Stimulated activated CD4-positive, alpha-beta T cell treated with anti-CD3 and anti-CD28 coated beads, Interleukin-2, amount 100 ng/mL, for 48 hours (primary cell): Measurements from ENCODE around the gene TMEM250.

Experiments
- DNase-seq, 2 donors: peaks; one replicate each; pipeline ENCODE4 v3.0.0-alpha.2; 2020

TMEM250 gene

DNA sequence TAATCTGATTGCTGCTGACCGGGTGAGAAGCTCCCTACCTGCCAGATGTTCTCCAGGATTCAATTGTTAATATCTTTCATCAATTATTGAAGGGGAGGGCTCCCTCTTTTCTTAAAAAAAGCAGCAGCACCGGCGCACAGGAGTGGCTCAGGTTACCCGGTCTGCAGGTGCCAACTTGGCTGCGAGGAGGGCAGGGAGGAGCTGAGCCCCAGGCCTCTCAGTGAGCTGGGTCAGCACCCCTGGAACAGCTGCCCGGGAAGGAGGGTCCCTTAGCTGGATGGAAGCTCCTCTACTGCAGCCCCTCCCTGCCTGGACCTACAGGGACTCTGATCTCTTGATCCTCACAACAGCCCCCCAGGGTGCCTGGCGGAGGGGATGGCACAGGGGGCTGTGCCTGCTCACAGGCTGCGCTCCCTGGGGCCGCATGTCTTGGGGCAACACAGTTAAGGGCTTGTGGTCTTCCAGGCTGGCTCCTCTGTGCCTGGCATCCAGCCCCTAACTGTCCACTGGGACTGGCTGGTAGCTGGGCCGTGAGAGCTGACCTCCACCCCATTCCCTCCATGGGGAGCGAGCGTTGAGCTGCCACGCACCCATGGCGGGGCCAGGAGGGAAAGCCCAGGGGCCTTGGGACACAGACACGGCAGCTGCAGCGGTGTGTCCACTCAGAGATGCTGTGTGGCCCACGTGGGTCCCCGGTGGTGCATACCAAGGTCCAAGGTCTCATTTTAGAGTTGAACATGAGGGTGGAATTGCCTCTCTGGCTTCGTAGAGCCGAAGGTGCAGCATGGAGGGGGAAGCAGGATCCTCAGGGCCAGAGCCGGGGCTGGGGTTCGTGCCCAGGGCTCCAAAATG is 28.6 kb upstream of the TMEM250 start:
- DNase-seq = no peak

DNA sequence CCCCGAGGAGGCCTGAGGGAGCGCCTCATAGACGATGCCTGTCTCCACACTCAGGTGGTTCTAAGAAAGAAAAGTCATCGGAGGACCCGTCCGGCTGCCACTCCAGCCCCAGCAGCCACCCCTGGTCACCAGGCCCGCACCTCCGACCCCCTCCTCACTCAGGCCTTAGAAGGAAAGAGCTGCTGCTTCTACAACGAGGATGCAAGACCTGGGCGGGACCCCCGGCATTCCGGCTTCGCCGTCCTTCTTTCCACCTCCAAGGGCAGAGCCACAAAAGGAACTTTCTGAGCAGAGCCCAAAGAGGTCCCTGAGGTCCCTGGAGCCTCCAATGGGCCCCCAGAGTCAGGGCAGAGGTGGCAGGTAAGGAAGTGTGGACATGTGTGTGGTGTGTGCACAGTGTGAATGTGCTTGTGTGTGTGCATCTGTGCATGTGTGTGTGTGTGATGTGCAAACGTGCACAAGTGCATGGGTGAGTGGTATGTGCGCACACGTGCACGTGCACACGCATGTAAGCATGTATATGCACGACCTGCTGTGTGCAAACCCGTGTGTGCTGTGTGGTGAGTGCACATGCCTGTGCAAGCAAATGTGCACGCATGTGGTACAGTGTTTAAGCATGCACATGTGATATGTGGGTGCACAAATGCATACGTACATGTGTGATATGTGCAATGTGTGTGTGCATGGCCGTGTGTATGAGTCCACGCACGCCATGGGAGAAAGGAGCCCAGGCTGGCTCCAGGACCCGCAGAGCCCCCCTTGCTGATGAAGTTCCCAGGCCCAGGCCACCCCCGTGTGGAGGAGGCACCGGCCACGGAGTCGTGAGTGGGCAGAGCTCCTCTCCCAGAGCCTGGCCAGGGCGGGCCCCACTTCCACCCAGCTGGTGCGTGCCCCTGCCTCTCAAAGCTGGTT is 27.7 kb upstream of the TMEM250 start:
- no peak for DNase-seq

DNA sequence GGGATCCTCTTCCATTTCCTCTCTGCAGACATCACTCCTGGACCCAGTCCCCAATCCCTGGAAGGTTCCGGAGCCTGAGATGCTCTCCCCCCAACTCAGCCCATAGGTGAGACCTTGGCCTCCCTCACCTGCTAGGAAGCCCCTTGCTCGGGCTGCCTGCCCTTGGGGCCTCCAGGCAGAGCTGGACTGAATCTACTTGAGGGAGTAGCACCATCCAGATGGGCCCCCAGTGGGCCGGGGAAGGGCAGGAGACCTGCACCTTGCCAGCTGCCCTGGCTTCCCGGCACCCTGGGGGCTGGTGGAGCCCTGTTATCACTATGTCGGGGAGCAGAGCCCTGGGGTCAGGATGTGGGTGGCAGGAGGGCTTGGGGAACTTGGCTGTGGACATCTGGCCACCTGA is 26.9 kb upstream of the TMEM250 start:
- no peak for DNase-seq

DNA sequence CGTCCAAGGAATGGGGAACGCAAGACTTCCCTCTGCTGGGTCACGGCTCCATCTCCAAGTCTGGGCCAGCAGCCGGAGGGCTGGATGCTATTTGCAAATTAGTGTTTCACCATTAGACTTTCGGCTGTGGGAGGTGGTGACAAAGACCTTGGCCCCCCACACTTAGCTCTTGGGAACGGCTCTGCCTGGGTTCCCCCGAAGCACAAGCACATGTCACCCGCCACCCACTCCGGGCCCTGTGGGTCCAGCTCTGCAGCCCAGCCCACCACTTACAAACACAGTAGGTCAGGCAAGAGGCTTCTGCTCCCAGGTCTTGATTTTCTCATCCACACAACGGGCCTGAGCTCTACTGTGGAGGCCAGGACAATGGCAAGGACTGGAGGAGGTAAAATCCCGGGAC is 25.8 kb upstream of the TMEM250 start:
- DNase-seq = no peak

DNA sequence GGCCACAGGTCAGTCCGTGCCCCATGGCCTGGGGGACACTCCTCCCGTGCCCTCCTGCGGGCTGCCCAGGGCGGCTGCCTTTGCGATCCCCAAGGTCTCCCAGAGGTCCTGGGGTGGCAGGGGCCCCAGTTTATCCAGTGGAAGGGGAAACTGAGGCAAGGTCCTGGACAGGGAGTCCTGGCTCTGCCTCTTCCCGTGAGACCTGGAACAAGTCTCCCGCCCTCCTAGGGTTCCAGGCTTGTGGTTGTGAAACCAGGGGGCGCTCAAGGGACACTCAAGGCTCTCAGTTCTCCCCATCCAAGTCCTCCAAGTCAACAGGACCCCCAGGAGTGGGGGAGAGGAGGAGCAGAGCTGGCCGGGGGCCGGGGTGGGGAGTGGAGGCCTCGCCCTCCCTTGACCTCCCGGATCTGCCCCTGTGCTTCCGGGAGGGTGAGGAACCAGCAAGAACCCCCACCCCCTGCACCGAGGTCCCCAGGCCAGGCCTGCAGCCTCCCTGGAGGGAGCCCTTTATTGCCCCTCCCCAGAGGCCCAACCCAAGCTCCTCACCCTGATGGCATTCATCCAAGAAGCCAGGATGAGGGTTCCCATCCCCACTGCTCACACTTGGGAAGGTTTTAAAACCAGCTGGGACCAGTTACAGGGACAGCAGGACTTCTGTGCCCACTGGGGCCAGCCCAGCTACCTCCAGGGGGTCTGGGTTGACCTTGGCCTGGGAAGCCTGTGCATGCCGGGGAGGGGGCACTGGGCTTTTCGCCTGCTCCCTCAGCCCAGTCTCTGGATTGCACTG is 24.7 kb upstream of the TMEM250 start:
- DNase-seq = no peak

DNA sequence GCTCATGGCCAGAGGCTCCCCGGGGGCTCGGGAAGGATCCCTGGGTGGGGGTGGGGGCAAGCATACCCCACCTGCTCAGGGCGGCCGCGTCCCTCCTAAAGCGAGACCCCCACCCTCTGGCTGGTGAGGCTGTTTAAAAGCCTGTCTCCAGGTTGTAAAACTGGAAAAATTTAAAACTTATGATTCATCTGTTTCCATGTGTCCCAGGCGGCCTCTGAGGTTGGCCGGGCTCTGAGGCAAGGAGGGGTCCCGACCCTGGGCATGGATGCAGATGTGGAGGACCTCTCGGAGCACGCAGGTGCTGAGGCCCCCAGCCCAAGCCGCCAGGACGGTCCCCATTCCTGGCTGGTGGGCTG is 24.2 kb upstream of the TMEM250 start:
- no peak for DNase-seq

DNA sequence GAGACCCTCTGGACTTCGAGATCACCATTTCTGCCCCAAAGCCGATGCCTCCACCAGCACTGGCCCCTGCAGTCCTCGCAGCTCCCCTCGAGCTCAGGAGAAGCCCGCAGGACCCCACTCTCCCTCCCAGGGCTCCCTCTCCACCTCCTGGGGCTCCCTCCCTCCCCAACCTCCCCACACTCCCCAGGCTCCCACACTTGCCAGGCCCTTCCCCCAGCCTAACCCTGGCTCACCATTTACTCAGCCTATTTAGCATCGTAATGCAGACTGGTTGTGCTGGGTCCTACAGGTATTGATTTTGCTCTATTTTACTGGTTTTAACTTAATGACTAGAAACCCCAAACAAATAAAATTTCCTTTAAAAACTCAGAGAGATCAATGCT is 23.7 kb upstream of the TMEM250 start:
- DNase-seq = no peak

DNA sequence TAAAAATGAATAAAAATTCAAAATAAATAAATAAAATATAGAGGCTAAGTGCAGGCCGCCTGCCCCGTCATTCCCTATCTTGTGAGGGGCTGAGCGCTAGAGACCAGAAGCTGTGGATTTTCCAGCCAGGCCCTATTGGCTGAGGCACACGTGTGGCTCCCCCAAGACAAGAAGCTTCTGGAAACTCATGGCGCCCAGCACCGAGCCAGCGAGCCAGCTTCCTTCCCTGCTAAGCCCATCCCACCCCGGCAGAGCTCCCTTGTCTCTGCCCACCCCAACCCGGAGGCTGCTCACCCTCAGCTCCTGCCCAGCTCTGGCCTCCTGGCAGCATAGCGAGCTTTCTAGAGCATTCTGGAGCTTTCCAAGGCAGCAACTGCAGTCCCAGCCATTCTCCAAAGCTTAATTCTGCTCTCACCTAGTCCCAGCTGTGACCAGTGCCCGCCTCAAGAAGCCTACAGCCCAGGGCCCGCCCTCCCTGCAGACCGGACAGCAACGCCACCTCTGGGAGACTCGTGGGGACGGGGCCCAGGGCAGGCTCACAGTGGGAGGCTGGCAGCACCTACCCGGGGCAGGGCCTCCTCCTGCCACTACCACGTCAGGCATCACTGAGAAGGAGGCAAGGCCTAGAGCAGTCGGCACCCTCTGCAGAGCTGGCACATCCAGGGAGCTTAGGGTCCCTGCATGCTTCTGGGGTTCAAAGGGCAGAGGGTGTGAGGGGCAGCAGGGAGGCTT is 23.2 kb upstream of the TMEM250 start:
- DNase-seq = no peak

DNA sequence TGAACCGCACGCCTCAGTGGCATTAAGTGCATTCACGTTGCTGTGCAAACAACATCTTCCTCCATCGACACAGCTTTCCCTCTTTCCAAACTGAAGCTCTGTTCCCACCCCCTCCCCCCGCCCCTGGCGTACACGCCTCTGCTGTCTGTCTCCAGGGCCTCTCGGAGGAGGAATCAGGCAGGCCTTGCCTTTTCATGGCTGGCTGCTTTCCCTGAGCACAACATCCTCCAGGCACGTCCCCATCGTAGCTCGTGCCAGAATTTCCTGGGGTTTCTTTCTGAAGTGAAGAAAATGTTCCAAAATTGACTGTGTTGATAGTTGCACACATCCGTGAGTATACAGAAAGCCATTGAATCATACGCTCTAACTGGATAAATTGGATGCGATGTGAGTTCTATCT is 22.3 kb upstream of the TMEM250 start:
- no peak for DNase-seq

DNA sequence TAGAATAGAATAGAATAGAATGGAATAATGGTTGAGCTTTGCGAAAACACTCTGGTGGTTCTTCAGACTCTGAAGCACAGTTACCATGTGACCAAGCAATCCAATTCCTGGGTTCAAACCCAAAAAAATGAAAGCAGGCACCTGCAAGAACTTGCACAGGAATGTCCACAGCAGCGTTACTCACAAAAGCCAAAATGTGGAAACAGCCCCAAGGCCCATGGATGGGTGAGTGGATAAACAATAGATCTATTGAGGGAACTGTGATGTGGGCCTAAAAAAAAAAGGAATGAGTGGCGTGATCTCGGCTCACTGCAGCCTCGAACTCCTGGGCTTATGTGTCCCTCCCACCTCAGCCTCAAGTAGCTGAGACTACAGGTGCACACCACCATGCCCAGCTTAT is 21.4 kb upstream of the TMEM250 start:
- DNase-seq = no peak

DNA sequence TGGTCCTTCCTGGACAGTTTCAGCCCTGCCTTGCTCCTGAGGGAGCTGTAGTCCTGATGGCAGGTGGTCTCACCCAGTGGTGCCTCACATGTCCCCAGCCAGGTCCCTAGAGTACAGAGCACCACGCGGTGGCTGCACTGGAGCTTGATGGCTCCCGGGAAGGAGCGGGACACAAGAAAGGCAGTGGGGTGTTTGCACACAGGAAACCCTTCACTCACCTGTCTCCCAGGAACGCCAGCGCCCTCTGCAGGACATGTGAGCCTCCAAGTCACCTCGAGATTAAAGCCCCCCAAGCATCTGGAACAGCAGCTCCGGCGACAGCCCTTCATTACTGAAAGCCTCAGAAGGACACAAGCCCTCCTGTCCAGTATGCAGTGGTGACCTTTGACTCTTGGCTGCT is 19.9 kb upstream of the TMEM250 start:
- DNase-seq = peak; percentile 38 to 52

DNA sequence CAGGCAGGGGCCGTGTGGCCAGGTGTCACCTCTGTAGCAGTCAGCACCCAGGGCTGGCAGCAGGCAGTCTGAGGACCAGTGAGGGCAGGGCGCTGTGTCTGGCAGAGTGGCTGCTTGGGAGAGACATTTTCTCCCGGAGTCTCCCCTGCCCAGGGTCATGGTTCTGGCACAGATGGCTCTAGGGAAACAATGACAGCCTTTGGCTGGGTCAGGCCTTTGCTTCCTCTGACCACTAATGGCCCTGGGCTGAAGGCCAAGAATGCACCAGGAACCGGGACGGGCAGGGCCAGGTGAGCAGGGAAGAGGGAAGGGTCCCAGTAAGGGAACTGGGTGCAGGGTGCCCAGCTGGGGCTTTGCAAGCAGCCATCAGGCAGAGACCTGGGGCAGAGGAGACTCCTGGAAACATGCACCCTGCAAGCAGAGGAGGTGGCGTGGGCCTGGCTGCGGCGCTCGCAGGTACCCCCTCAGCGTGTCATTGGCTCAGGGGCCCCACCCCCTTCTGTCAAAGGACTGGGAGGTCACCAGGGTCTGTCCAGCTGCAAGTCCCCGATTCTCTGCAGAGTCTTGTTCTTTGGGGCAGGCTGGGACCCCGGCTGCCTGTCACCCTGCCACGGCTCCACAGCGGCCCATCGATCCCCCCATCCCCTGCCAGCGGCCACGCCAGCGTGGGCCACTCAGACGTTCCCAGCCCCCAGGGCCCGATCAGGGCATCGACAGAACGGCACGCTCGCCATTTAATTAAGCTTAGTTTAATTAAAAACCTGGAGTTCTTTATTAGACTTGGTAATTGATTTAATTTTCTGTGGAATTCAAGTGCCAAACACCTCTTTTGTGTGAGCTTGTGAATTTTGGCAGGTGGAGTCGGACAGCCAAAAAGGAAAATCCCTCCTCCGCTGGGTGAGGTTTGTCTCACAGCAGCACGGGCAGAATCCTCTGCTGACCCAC is 18.9 kb upstream of the TMEM250 start:
- no peak for DNase-seq

DNA sequence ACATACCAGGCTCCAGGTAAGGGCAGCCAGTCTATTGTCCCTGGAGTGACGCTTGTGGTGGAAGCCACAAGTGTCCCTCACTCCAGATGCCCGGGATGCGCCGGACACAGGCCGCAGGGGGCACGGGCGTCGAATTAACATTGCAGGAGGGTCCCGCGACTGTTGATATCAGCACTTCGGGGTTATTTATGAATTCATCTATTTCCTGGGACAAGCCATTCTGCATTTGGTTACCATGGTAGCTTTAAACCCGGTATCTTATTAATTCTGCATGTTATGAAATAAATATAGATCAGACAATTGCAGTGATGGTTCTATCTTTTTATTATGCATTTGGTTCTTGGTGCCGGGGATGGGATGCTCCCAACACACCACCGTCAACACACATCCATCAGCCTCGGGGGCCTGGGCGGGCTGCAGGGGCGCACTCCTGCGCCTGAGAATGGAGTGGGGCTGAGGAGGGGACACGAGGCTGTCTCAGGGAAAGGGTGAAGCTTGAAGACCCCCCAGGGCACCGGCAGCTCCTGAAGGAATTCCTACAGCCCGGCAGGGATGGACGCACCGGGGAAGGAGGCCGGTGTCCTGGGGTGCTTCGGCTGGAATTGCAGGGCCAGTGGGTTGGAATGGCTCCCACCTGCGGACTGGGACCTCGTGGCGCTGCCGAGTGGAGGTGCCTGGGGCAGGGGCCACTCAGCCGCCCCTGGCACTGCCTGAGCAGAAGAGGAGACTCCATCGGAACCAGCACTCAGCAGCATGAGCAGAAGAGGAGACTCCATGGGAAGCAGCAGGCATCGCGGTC is 17.7 kb upstream of the TMEM250 start:
- no peak for DNase-seq

DNA sequence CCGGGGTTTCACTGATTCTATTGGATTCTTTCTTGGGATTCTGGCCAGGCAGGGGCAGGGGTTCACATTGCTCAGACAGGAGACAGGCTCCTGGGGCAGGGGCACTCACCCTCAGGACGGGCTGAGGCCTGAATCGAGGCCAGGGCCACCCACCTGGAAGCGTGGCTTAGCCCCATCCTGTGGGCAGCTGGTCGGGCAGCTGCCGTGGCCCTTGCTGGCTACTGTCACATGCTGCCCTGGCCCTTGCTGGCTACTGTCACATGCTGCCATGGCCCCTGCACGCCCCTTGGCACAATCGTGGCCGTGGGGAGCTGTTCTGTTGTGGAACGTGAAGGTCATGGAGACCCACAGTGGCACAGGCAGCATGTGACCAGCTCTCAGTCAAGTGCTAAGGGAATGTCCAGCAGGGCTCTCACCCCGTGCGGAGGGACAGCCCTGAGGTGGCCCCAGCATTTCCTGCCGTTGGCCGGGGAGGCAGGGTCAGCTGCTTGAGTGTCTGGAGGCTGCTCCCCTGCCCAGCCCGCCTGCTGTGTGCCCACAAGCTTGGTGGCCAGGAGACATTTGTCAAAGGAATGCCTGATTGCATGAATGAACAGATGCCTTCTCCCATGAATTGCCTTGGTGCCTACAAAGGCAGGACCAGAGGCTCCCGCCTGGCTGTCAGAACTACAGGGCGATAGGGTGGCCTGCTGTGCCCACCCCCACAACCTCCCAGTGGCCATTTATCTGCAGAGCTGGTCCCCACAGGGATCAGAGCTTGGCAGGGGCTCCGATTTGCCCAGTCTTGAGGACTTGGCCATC is 16.9 kb upstream of the TMEM250 start:
- DNase-seq = no peak

DNA sequence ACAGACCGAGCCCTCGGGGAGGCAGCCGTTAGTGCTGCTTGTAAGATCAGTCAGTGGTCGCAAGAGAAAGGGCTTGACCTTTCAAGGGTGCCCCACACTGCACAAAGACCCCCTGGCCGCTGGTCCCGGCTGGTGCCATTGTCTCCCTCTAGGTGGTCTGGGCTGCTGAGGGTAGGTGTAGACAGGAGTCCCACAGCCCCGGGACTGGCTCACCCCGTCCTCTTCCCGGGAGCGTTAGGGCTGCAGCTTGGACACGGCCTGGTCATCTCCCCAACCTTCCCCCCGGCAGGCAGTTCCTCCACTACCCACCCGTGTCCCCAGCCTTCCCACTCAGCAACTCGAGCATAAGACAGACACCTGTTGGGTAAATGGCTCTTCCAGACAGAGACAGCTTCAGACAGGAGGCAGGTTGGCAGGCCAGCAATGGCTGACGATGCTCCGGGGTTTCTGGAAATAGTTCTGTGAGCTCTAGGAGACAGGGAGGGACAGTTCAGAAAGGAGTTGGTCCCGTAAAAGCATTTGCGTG is 15.3 kb upstream of the TMEM250 start:
- no peak for DNase-seq

DNA sequence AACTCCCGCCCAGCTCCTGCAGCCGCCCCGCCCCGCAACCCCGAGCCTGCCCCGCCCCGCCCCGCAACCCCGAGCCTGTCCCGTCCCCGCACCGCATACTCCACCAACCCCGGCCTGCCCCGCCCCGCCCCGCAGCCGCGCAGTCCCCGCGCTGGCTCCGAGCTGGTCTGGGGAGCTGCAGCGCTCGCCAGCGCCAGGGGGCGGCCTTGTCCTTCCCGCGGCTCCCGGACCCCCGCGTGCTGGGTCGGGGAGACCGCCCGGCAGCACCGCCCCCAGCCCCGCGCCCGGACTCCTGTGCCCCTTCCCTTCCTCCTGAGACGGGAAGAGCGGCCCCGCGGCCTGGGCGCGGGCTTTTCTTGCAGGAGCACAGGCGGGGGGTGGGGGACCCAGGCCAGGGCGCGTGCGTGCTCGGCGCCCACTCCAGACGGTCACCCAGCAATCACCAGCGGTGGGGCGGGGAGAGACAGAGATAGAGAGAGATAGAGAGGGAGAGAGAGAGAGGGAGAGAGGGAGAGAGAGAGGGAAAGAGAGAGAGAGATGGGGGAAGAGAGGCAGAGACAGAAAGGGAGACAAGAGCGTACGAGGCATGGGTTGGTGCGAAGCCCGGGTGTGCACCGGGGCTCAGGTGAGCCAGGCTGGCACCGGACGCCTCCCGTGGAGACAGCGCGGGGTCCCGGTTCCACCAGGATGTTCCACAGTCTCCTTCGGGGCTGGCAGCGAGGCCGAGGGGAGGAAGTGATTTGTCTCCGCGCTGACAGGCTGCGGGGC is 14.7 kb upstream of the TMEM250 start:
- peak in 1 of 2 donors; percentile 23 for DNase-seq

DNA sequence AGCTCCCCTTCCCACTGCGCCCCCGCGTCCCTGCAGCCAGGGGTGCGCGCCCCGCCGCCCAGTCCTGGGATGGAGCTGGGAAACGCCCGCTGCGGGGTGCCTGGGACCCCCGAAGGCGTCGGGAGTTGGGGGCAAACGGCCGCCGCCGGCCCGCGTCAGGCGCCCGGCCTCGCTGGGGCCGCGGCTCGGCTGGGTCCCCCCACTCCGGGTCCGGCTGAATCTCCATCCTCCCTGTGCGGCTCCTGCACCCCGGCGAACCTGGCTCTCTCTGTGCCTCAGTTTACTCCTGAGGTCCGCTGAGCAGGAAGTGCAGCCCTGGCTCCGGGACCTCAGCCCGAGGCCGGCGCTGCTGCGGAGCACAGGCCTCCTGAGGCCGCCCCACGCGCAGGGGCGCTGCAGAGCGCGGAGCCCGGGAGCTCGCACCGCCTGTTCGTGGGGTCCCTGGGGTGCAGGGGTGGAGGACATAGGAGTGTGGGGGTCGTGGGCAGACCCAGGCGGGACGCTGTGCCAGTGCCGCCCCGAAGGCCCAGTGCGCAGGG is 13.9 kb upstream of the TMEM250 start:
- no peak for DNase-seq
